Left renal pelvis (tissue), 4 donors: ENCODE data around the gene CD48. TPM values are rescaled to one million over a fixed set of nuclear protein-coding genes. Genes with fewer than 3 reads are reported as not detected.
"Not testable (repeated sequence)": the region's sequence is repeated elsewhere in the genome, so short reads cannot be mapped to it uniquely, and the experiment has no call there.

Experiments used
- DNase-seq, 4 donors: peaks; one replicate each; pipeline ENCODE4 v3.0.0-alpha.2; 2013; ENCODE audit warnings: low read depth in 4 of 4, low spot score in 3 of 4
- polyA plus RNA-seq, 4 donors: library from polyadenylated mRNA; unstranded; fragments of 120-200 nt; gene quantifications; one replicate each; pipeline ENCODE4 v1.2.1, GENCODE V29; 2013; ENCODE audit not compliant: insufficient read length in 4 of 4

CD48 gene
- polyA plus RNA-seq, 4 donors = 1.4 to 2.0 (median 1.6) TPM

- DNase-seq = no peak
Measured at GRCh38 chr1:160716013-160716412, 4.4 kb upstream of the CD48 start.

DNA sequence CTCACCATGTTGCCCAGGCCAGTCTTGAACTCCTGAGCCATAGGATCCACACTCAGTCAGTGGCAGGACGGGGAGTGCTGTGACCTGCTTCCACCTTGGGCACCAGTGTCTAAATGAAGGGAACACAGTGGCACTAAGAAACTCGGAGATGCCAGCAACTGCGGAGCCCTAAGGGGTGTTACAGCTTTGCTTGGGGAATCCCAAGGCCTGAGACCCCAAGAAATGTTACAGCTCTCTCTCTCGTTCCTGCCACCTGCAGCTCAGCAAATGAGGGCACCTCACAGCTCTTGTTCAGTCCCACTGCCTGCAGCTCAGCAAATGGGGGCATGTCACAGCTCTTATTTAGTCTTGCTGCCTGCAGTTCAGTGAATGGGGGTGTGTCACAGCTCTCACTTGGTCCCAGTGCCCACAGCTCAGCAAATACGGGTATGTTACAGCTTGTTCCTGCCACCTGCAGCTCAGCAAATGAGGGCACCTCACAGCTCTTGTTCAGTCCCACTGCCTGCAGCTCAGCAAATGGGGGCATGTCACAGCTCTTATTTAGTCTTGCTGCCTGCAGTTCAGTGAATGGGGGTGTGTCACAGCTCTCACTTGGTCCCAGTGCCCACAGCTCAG, 2.5 kb upstream of the CD48 start:
- DNase-seq = not testable (repeated sequence)

DNA sequence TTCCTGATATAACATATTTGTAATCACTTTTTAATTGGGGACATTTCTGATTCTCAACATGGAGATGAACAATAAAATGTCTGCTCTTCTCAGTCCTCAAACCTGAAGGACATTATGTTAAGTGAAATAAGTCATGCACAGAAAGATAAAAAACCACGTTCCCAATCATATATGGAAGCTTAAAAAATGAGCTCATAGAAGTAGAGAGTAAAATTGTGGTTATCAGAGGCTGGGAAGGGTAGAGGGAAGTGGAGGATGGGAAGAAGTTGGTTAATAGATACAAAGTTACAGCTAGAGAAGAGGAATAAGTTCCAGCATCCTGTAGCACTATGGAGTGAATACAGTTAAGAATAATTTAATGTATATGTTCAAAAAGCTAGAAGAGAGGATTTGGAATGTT, 1.5 kb upstream of the CD48 start:
- DNase-seq = no peak

- not testable (repeated sequence) for DNase-seq
Measured at GRCh38 chr1:160712525-160713080, 981 bp upstream of the CD48 start.

- no peak for DNase-seq
Measured at GRCh38 chr1:160711276-160711601, 383 bp downstream of the CD48 start.

- no peak for DNase-seq
Measured at GRCh38 chr1:160710517-160711252, 937 bp downstream of the CD48 start.

DNA sequence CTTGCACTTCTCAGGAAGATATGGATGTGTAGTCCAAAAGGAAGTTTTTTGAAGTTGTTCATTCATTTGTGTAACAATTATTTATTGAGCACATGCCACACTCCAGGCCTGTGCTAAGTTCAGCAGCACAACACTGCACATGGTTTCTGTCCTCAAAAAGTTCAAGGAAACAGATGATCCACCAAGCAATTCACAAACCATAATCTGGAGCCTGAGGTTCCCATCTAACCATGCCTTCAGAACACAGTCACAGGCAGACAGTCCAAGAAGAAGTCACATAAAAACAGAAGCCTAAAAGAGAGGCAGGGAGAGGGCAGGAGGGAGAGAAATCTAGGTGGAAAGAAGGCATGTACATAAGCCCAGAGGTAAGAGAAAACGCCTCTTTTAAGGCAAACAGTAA, 1.9 kb downstream of the CD48 start:
- DNase-seq = no peak

DNA sequence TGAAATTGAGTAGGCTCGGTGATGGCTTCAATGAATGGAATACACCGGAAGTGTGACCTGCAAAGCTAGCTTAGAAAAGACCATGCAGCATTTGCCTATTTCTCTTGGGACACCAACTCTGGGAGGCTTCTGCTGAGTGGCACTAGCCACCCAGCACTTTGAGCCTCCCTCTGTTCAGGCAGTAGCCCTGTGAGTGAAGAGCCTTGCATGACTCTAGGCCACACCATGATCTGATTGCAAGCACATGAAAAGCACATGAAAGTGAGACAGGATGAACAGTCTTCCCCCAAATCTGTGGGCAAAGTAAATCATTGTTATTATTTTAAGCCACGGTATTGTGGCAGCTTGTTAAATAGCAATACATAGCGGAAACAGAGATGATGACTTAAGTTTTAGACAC, 2.8 kb downstream of the CD48 start:
- DNase-seq = no peak

DNA sequence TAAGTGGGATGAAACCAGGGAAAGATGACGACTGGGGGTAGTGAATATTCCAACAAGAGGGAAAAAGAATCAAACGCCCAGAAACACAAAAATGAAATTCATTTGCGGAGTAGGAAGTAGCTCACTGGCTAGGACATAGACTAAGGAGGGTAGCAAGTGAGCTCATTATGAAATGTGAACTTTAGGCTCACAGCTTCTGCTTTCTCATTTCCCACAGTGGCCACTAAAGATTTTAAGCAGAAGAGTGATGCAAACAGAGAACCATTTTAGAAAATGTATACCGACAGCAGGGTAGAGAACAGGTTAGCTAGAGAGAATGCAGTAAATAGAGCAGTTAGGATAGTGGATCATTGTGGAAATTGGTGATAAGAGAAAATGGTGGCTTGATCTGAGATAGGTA, 3.5 kb downstream of the CD48 start:
- no peak for DNase-seq

DNA sequence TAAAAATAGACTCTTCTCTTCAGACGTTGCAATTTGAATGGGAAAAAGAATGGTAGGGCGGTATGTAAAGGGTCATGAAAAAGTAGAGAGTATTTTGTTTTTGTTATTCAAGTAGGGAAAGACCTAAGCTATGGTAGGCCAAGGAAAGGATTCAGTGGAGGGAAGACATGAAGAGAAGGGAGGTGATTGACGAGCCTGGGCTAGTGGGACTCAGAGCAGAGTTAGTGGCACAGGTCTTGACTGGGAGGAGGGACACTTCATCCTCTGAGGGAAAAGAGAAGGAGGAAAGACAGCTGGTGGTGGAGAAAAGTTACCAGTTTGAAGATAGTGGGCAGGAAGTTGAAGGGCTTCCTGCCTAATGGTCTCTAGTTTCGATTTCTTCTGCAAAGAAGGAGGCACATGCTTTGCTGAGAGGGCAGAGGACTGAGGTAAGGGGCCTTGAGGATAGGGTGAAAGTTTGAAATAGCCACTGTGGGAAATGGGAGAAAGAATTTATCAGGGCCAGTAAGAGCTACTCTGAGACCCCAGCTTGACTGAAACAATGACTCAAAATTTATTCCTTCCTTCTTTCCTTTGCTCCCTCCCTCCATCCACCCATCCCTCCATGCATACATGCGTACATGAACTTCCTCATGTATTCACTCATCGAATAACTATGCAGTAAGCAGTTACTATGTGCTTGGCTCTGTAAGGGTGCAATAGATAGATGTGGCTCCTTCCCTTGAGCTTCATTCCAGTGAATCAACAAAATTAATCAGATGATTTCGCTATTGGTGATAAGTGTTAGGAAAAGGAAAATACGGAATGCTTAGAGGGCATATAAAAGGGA, 4.2 kb downstream of the CD48 start:
- no peak for DNase-seq

DNA sequence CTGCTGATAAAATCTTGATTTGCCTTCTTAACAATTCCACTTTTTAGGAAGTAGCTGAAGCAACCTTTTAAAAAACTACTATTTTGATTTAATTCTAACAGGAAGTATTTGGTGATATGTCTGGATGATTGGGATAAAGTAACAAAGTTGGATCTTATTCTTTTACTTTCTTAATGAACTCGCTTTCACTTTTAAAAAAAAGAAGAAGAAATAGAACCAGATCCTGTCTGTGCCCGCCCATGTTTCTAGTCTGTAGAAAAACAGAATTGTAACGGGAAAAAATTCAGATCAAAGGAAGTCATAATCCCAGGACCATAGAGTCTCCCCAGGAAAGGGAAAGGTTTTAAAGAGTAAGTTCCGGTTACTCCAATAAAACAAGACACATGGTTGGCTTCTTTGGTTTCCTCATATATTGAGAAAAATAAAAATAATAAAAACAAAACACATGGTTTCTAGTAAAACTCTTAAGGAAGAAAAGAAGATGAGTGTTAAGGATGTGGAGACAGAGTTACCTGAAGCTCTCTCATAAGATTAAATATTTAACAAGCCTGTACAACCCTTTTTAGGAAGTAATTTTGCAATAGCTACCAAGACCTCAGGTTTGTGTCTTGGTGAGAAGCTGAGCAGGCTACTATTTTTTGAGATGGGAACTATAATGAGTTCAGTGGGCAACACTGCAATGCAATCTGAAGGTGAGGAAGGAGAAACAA, 4.9 kb downstream of the CD48 start:
- no peak for DNase-seq

DNA sequence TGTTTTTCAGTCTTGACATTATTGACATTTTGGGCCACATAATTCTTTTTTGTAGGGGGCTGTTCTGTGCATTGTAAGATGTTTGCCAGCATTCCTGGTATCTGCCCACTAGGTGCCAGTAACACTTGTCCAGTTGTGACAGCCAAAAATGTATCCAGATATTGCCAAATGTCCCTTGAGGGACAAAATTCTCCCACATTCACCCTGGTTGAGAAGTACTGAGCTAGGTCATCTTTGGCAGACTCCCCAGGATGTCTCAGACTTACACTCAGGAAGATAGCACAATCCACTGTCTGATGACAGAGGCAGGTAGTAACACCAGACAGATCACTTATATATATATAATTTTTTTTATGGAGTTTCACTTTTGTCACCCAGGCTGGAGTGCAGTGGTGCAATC, 5.9 kb downstream of the CD48 start:
- no peak for DNase-seq

- DNase-seq = not testable (repeated sequence)
Measured at GRCh38 chr1:160705212-160705621, 6.4 kb downstream of the CD48 start.

DNA sequence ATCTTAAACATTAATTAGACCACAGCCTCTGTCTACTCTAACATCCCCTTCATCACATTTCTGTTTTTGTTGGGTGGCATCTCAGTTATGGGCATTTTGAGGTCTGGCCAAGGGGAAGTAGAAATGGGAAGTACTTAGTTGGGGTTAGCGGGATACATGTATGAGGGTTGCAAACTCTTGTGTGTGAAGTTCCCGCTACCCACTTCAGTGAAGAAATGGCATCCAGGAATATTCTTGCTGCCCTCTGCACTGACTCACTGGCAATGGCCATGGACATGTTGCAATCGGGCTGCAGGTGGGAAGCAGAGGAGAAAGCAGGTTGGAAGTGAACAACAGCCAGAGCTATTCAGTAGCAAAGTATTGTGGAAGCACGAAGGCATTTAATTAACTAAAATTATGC, 7.4 kb downstream of the CD48 start:
- DNase-seq = no peak

- DNase-seq = no peak
Measured at GRCh38 chr1:160702100-160702499, 9.5 kb downstream of the CD48 start.

GRCh38 chr1:160692390-160692789, 19.2 kb downstream of the CD48 start:
- DNase-seq = not testable (repeated sequence)

- DNase-seq = no peak
Measured at GRCh38 chr1:160685266-160685665, 26.4 kb downstream of the CD48 start.

GRCh38 chr1:160682983-160683865, 28.4 kb downstream of the CD48 start:
- no peak for DNase-seq

DNA sequence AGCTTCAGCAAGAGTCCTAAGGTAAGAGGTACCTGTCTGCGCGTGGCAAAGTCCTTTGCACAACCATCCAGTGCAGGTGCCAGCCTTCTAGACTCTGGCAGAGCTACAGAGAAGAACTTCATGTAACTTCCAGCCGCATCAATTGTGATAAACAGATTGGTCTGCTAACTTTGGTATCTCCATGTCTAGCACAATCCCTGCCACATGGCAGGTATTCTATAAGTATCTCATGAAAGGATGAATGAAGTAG, 29.8 kb downstream of the CD48 start:
- DNase-seq = no peak
